DOHH2 (cell line): ENCODE results near the gene ST6GALNAC5.
"Not testable (repeated sequence)": the region's sequence is repeated elsewhere in the genome, so short reads cannot be mapped to it uniquely, and the experiment has no call there.

Source experiments
- H3F3A ChIP-seq: fragments of 200-600 bp; sonication (generic), shearing (Covaris generic); 2 replicates; pipeline ENCODE4 v1.6.0; 2016; ENCODE audit warnings: antibody characterized with exemption, mild to moderate bottlenecking; ENCODE audit not compliant: control insufficient read depth, insufficient read depth
- H3K27ac ChIP-seq: fragments of 200-600 bp; sonication (generic); 2 replicates; pipeline ENCODE4 v1.5.1; 2014; ENCODE audit warnings: low read depth, mild to moderate bottlenecking, low read length, moderate library complexity
- H3K27me3 ChIP-seq: fragments of 200-600 bp; sonication (generic); 2 replicates; pipeline ENCODE4 v1.6.1; 2014; ENCODE audit warnings: mild to moderate bottlenecking, low read length, mixed read lengths; ENCODE audit not compliant: control insufficient read depth
- H3K36me3 ChIP-seq: fragments of 200-600 bp; sonication (generic); 2 replicates; pipeline ENCODE4 v1.6.1; 2014; ENCODE audit warnings: mild to moderate bottlenecking, low read length, moderate library complexity, mixed read lengths; ENCODE audit not compliant: control insufficient read depth
- H3K4me1 ChIP-seq: fragments of 200-600 bp; sonication (generic); 2 replicates; pipeline ENCODE4 v1.6.1; 2014; ENCODE audit warnings: mild to moderate bottlenecking, low read length, mixed read lengths; ENCODE audit not compliant: control insufficient read depth
- H3K4me2 ChIP-seq: fragments of 200-600 bp; sonication (generic); 2 replicates; pipeline ENCODE4 v1.6.0; 2014; ENCODE audit warnings: mild to moderate bottlenecking, low read length, moderate library complexity
- H3K4me3 ChIP-seq: fragments of 200-600 bp; sonication (generic); 2 replicates; pipeline ENCODE4 v1.5.1; 2014; ENCODE audit warnings: mild to moderate bottlenecking, low read length, mixed read lengths
- H3K79me2 ChIP-seq: fragments of 200-600 bp; sonication (generic); 2 replicates; pipeline ENCODE4 v1.6.1; 2014; ENCODE audit warnings: mild to moderate bottlenecking, low read length, mixed read lengths; ENCODE audit not compliant: control insufficient read depth
- H3K9me2 ChIP-seq: fragments of 200-600 bp; sonication (generic); replicated peaks from 2 replicates; pipeline ENCODE4 v1.6.1; 2014; ENCODE audit warnings: mild to moderate bottlenecking, low read length, mixed read lengths; ENCODE audit not compliant: control insufficient read depth
- H3K9me3 ChIP-seq: fragments of 200-600 bp; sonication (generic); 2 replicates; pipeline ENCODE4 v1.6.1; 2014; ENCODE audit warnings: antibody characterized with exemption, low read length, mixed read lengths; ENCODE audit not compliant: control insufficient read depth, insufficient read depth
- H4K20me1 ChIP-seq: fragments of 200-600 bp; sonication (generic); 2 replicates; pipeline ENCODE4 v1.6.0; 2014; ENCODE audit warnings: low read depth, mild to moderate bottlenecking, antibody characterized with exemption, low read length, moderate library complexity; ENCODE audit not compliant: control insufficient read depth, insufficient read depth
- EZH2phosphoT487 ChIP-seq: fragments of 200-600 bp; sonication (generic); IDR thresholded peaks from 2 replicates; pipeline ENCODE4 v1.6.1; 2017; ENCODE audit warnings: borderline replicate concordance, mild to moderate bottlenecking, antibody characterized with exemption, low read length, moderate library complexity, mixed read lengths
- TF ChIP-seq, protein P1 (sequence below): fragments of 200-600 bp; sonication (generic); IDR thresholded peaks from one replicate; pipeline ENCODE4 v1.5.1; 2014; ENCODE audit warnings: antibody characterized with exemption, mild to moderate bottlenecking, low read depth, low read length; ENCODE audit not compliant: poor library complexity, severe bottlenecking

ST6GALNAC5 gene

DNA sequence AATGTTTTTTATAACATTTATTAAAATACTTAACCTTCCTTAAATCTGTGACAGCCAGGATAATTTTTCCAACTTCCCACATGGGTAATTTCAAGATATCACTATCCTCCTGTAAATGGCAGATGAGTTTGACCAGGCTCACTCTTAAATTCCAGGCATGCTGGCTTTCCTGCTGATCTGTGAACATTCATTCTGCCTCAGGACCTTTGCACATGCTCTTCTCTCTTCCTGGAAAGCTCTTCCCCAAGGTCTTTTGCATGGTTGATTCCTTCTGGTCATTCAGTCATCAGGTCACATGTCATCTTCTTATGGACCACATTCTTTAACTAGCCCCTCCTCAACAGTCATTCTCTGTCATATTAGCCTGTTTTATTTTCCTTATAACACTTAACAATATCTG is 5.7 kb downstream of the ST6GALNAC5 start:
- Histone ChIP-seq H3K4me1 (peaks cover 9% of the 10 kb centered on the region), H3F3A (no peaks in the 10 kb centered on the region), H3K36me3 (no peaks in the 10 kb centered on the region), H3K4me3 (no peak overlapping the region), H3K27me3 (no peaks in the 10 kb centered on the region), H3K79me2 (no peaks in the 10 kb centered on the region), H3K9me2 (no peaks in the 10 kb centered on the region), H4K20me1 (no peaks in the 10 kb centered on the region), H3K9me3 (no peaks in the 10 kb centered on the region), H3K4me2 (no peak overlapping the region), H3K27ac (no peak overlapping the region)
- no peak for TF ChIP-seq EZH2phosphoT487
- TF ChIP-seq, protein P1, sequence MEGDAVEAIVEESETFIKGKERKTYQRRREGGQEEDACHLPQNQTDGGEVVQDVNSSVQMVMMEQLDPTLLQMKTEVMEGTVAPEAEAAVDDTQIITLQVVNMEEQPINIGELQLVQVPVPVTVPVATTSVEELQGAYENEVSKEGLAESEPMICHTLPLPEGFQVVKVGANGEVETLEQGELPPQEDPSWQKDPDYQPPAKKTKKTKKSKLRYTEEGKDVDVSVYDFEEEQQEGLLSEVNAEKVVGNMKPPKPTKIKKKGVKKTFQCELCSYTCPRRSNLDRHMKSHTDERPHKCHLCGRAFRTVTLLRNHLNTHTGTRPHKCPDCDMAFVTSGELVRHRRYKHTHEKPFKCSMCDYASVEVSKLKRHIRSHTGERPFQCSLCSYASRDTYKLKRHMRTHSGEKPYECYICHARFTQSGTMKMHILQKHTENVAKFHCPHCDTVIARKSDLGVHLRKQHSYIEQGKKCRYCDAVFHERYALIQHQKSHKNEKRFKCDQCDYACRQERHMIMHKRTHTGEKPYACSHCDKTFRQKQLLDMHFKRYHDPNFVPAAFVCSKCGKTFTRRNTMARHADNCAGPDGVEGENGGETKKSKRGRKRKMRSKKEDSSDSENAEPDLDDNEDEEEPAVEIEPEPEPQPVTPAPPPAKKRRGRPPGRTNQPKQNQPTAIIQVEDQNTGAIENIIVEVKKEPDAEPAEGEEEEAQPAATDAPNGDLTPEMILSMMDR: no peak

GRCh38 chr1:76876655-76877395 is 9.5 kb downstream of the ST6GALNAC5 start:
- no peaks in the 10 kb centered on the region for H4K20me1 ChIP-seq
- H3K9me2 ChIP-seq: no peaks in the 10 kb centered on the region
- no peaks in the 10 kb centered on the region for H3K27me3 ChIP-seq
- H3K4me3 ChIP-seq: no peak overlapping the region
- no peaks in the 10 kb centered on the region for H3F3A ChIP-seq
- no peak for TF ChIP-seq EZH2phosphoT487
- TF ChIP-seq, protein P1: no peak
- H3K27ac ChIP-seq: no peak overlapping the region
- no peak overlapping the region for H3K4me2 ChIP-seq
- peaks cover 2% of the 10 kb centered on the region for H3K4me1 ChIP-seq
- H3K79me2 ChIP-seq: no peaks in the 10 kb centered on the region
- no peaks in the 10 kb centered on the region for H3K9me3 ChIP-seq
- H3K36me3 ChIP-seq: no peaks in the 10 kb centered on the region

GRCh38 chr1:76879014-76879413 is 11.7 kb downstream of the ST6GALNAC5 start:
- not testable (repeated sequence) for H3K27ac ChIP-seq, H3F3A ChIP-seq, H4K20me1 ChIP-seq, H3K9me3 ChIP-seq, H3K4me1 ChIP-seq, H3K36me3 ChIP-seq, H3K4me2 ChIP-seq, H3K4me3 ChIP-seq, H3K27me3 ChIP-seq, H3K79me2 ChIP-seq, H3K9me2 ChIP-seq

DNA sequence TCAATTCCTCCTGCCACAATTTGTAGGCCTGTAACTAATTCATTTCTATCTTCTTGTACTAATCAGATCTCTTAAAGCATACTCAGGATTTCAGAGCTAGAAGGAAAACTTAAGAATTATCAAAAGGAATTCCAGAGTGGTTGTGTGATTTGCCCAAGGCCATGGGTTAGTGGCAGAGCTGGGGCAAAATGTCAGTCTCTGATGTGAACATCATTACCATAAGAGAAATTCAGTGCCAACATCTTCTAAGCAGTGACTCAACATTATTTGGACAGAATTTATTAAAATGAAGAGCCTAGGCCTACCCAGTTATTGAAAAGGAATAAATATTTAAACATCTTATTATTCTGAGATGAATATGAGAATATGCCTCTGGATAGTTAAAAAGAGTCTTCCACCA is 14.5 kb downstream of the ST6GALNAC5 start:
- H3F3A ChIP-seq: no peaks in the 10 kb centered on the region
- no peaks in the 10 kb centered on the region for H4K20me1 ChIP-seq
- no peak overlapping the region for H3K4me3 ChIP-seq
- no peaks in the 10 kb centered on the region for H3K79me2 ChIP-seq
- no peaks in the 10 kb centered on the region for H3K9me3 ChIP-seq
- no peak for TF ChIP-seq EZH2phosphoT487
- TF ChIP-seq, protein P1: no peak
- H3K27ac ChIP-seq: no peak overlapping the region
- no peaks in the 10 kb centered on the region for H3K36me3 ChIP-seq
- H3K4me2 ChIP-seq: no peak overlapping the region
- H3K9me2 ChIP-seq: no peaks in the 10 kb centered on the region
- no peaks in the 10 kb centered on the region for H3K4me1 ChIP-seq
- no peaks in the 10 kb centered on the region for H3K27me3 ChIP-seq
